CD14-positive monocyte (primary cell): Measurements from ENCODE around the gene PTPRN2. TPM values are rescaled to one million over a fixed set of nuclear protein-coding genes. Genes with fewer than 3 reads are reported as not detected.

Source experiments
- DNase-seq, 3 donors: peaks; one replicate each; pipeline ENCODE4 v3.0.0-alpha.2; 2011 to 2022
- H2AFZ ChIP-seq: 2 replicates; pipeline ENCODE4 v1.6.0; 2012; ENCODE audit warnings: mild to moderate bottlenecking, low read depth, low read length, inconsistent platforms; ENCODE audit not compliant: insufficient read depth, poor library complexity, severe bottlenecking
- H3K27ac ChIP-seq, 2 donors: 1 replicate in 1 of 2; 2 replicates in 1 of 2; pipeline ENCODE4 v1.5.1; 2012 to 2013; ENCODE audit warnings: low read length in 2 of 2, control low read depth in 1 of 2, inconsistent platforms in 1 of 2, low read depth in 1 of 2, mild to moderate bottlenecking in 1 of 2
- H3K27me3 ChIP-seq, 2 donors: one replicate each; pipeline versions ENCODE4 v1.6.0 to v1.6.1; 2011 to 2013; ENCODE audit warnings: low read length in 2 of 2; ENCODE audit not compliant: control insufficient read depth in 2 of 2, insufficient read depth in 2 of 2
- H3K36me3 ChIP-seq, 2 donors: replicated peaks in 1 of 2; 1 replicate in 1 of 2; 2 replicates in 1 of 2; pipeline versions ENCODE4 v1.5.1 to v1.6.1; 2012 to 2013; ENCODE audit warnings: low read length in 2 of 2, control low read depth in 1 of 2, inconsistent platforms in 1 of 2, mild to moderate bottlenecking in 1 of 2; ENCODE audit not compliant: insufficient read depth in 2 of 2, control insufficient read depth in 1 of 2
- H3K4me1 ChIP-seq, 2 donors: 1 replicate in 1 of 2; 2 replicates in 1 of 2; pipeline versions ENCODE4 v1.5.1 to v1.6.1; 2012 to 2013; ENCODE audit warnings: low read length in 2 of 2, control low read depth in 1 of 2, inconsistent platforms in 1 of 2, mild to moderate bottlenecking in 1 of 2, moderate library complexity in 1 of 2; ENCODE audit not compliant: insufficient read depth in 2 of 2, control insufficient read depth in 1 of 2
- H3K4me2 ChIP-seq: replicated peaks from 2 replicates; pipeline ENCODE3; 2012; ENCODE audit warnings: low read length, moderate library complexity, mild to moderate bottlenecking; ENCODE audit not compliant: poor library complexity, severe bottlenecking; ENCODE audit errors: extremely low read depth
- H3K4me3 ChIP-seq, 3 experiments: fragments of 200-600 bp in 1 of 3; sonication (generic) in 1 of 3; replicated peaks in 1 of 3; 1 replicate in 2 of 3; 2 replicates in 1 of 3; pipeline ENCODE4 v1.5.1; 2011 to 2013; ENCODE audit warnings: low read length in 3 of 3, mild to moderate bottlenecking in 3 of 3, control low read depth in 2 of 3, low read depth in 2 of 3, inconsistent platforms in 1 of 3, moderate library complexity in 1 of 3
- H3K79me2 ChIP-seq: 2 replicates; pipeline ENCODE4 v1.6.0; 2012; ENCODE audit warnings: mild to moderate bottlenecking, control low read depth, inconsistent platforms, low read length, moderate library complexity; ENCODE audit not compliant: insufficient read depth
- H3K9ac ChIP-seq: 2 replicates; pipeline ENCODE4 v1.6.0; 2017; ENCODE audit warnings: low read length, mild to moderate bottlenecking; ENCODE audit not compliant: insufficient read depth, poor library complexity, severe bottlenecking
- H3K9me3 ChIP-seq, 2 donors: replicated peaks in 1 of 2; 1 replicate in 1 of 2; 2 replicates in 1 of 2; pipeline versions ENCODE4 v1.5.1 to v1.6.1; 2012 to 2013; ENCODE audit warnings: low read length in 2 of 2, control low read depth in 1 of 2; ENCODE audit not compliant: control insufficient read depth in 1 of 2, insufficient read depth in 1 of 2
- H4K20me1 ChIP-seq: 2 replicates; pipeline ENCODE4 v1.6.0; 2012; ENCODE audit warnings: mild to moderate bottlenecking, low read length, control low read depth, moderate library complexity; ENCODE audit not compliant: insufficient read depth
- H3K27ac Mint-ChIP-seq, 7 donors: one replicate each; pipeline ENCODE4 v1.8.0; 2020; ENCODE audit warnings: mild to moderate bottlenecking in 7 of 7, mixed read lengths in 7 of 7, moderate library complexity in 6 of 7, inconsistent platforms in 2 of 7
- H3K27me3 Mint-ChIP-seq, 3 donors: one replicate each; pipeline ENCODE4 v1.8.0; 2021 to 2022; ENCODE audit warnings: low read depth in 3 of 3, mild to moderate bottlenecking in 3 of 3, mixed read lengths in 3 of 3, moderate library complexity in 3 of 3, inconsistent platforms in 1 of 3
- H3K36me3 Mint-ChIP-seq, 2 donors: one replicate each; pipeline ENCODE4 v1.8.0; 2020; ENCODE audit warnings: mixed read lengths in 2 of 2, inconsistent platforms in 1 of 2, mild to moderate bottlenecking in 1 of 2
- H3K4me1 Mint-ChIP-seq: one replicate; pipeline ENCODE4 v1.8.0; 2020; ENCODE audit warnings: mild to moderate bottlenecking, mixed read lengths
- H3K4me3 Mint-ChIP-seq, 2 donors: one replicate each; pipeline ENCODE4 v1.8.0; 2020; ENCODE audit warnings: mild to moderate bottlenecking in 2 of 2, mixed read lengths in 2 of 2, moderate library complexity in 1 of 2
- H3K9me3 Mint-ChIP-seq, 7 donors: one replicate each; pipeline ENCODE4 v1.8.0; 2020 to 2022; ENCODE audit warnings: mixed read lengths in 7 of 7, mild to moderate bottlenecking in 6 of 7, moderate library complexity in 6 of 7, inconsistent platforms in 2 of 7
- WGBS: methylation state at CpG from one replicate; pipeline ENCODE4 v1.1.5; 2013; ENCODE audit warnings: missing lambda C conversion rate; ENCODE audit not compliant: insufficient coverage; 5-methylcytosine and 5-hydroxymethylcytosine counted together
- intact Hi-C, 2 donors: fragments of 100-400 bp; cut with micrococcal nuclease; formaldehyde crosslinking; loops; one replicate each; pipeline versions ENCODE4 v1.15.0 to v1.15.1; 2023
- polyA plus RNA-seq, 3 donors: library from polyadenylated mRNA; depleted of rRNA in 1 of 3; unstranded in 2 of 3; stranded (reverse) in 1 of 3; fragments of 300-500 nt in 2 of 3; fragments of >200 nt in 1 of 3; fragmentation: Illumina TruSeq in 2 of 3; gene quantifications; 1 replicate in 2 of 3; 2 replicates in 1 of 3; pipeline ENCODE4 v1.2.3, GENCODE V29; 2012 to 2021
- TF ChIP-seq, protein P1 (sequence below): fragments of 200-600 bp; IDR thresholded peaks from one replicate; pipeline ENCODE4 v1.8.0; 2022; ENCODE audit warnings: antibody characterized with exemption, mild to moderate bottlenecking

Gene PTPRN2
- polyA plus RNA-seq, 3 donors, result 0.25 to 1.4 (median 0.97) TPM

DNA sequence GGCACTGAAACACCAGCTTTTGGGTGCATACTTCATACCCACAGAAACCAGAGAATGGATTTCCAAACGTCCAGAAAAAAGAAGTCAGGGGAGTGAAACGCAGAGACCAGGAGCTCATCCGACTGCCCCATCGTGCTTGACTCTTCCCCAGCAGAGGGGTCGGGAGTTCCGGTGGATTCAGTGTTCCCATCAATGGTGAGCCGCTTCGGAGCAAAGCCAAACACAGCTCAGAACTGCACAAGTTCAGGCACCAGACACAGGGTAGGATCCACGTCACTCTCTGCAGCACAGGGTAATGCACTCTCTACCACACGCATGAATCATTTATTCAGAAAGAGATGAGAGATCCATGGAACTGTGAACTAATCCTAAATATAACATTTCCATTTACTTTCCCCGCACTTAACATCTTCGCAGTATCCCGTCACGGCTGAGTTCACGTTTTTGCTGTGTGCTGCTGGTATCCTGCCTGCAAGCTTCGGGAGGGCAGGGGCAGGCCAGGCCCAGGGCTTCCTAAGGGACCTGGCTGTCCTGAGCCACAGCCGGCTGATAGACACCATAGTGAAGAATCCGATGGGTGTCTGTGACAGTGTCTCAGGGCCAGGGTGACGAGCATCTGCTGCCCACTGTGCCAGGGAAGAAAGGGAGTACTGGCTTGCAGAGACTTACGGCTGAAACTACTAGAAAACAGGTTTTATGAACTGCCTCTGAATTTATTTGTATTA, 545.3 kb downstream of the PTPRN2 start:
- Mint-ChIP-seq H3K9me3 (peaks cover 8 to 22% (median 13%) of the 10 kb centered on the region in 7 donors), H3K27ac (no peak overlapping the region), H3K4me3 (no peak overlapping the region), H3K4me1 (no peaks in the 10 kb centered on the region), H3K27me3 (peaks cover 0 to 3% (median 0%) of the 10 kb centered on the region in 3 donors), H3K36me3 (no peaks in the 10 kb centered on the region)
- no peaks in the 10 kb centered on the region for H3K4me1 ChIP-seq
- H3K27me3 ChIP-seq, result no peaks in the 10 kb centered on the region
- DNase-seq, result no peak
- H3K4me3 ChIP-seq, result no peak overlapping the region
- TF ChIP-seq, protein P1, sequence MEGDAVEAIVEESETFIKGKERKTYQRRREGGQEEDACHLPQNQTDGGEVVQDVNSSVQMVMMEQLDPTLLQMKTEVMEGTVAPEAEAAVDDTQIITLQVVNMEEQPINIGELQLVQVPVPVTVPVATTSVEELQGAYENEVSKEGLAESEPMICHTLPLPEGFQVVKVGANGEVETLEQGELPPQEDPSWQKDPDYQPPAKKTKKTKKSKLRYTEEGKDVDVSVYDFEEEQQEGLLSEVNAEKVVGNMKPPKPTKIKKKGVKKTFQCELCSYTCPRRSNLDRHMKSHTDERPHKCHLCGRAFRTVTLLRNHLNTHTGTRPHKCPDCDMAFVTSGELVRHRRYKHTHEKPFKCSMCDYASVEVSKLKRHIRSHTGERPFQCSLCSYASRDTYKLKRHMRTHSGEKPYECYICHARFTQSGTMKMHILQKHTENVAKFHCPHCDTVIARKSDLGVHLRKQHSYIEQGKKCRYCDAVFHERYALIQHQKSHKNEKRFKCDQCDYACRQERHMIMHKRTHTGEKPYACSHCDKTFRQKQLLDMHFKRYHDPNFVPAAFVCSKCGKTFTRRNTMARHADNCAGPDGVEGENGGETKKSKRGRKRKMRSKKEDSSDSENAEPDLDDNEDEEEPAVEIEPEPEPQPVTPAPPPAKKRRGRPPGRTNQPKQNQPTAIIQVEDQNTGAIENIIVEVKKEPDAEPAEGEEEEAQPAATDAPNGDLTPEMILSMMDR, result no peak
- H3K4me2 ChIP-seq, result no peak overlapping the region
- no peak overlapping the region for H3K9ac ChIP-seq
- H3K9me3 ChIP-seq, result peaks cover 3 to 10% of the 10 kb centered on the region in 2 donors
- H3K36me3 ChIP-seq, result no peaks in the 10 kb centered on the region
- H3K79me2 ChIP-seq, result no peaks in the 10 kb centered on the region
- no peaks in the 10 kb centered on the region for H4K20me1 ChIP-seq
- intact Hi-C loops, result no loop called here
- WGBS, result 89% methylated on average over 17 of the region's 20 CpGs
- H2AFZ ChIP-seq, result no peak overlapping the region
- no peak overlapping the region for H3K27ac ChIP-seq

DNA sequence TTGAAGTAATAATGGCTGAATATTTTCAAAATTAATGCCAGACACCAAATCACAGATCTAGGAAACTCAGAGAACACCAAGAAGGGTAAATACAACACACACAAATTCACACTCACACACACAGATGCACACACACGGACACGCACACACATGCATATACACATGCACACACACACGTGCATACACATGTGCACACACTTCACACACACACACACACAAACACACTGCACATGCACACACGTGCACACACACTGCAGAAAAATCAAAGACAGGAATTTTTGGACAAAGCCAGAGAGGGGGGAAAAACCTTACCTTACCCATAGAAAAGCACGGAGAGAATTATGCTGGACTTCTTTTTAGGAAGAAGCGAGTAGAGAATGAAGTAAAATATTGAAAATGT, 547.4 kb downstream of the PTPRN2 start:
- TF ChIP-seq, protein P1, result no peak
- peak overlapping the region in 1 of 7 donors; percentile 36 for H3K27ac Mint-ChIP-seq
- no peaks in the 10 kb centered on the region for H3K27me3 ChIP-seq
- no peaks in the 10 kb centered on the region for H3K4me1 ChIP-seq
- peaks cover 3 to 10% of the 10 kb centered on the region in 2 donors for H3K9me3 ChIP-seq
- H3K4me3 Mint-ChIP-seq, result no peak overlapping the region
- H3K27me3 Mint-ChIP-seq, result peaks cover 0 to 3% (median 0%) of the 10 kb centered on the region in 3 donors
- no peak for DNase-seq
- intact Hi-C loops, result no loop called here
- H3K36me3 ChIP-seq, result no peaks in the 10 kb centered on the region
- H3K4me1 Mint-ChIP-seq, result no peaks in the 10 kb centered on the region
- H3K79me2 ChIP-seq, result no peaks in the 10 kb centered on the region
- no peak overlapping the region for H3K4me3 ChIP-seq
- no peaks in the 10 kb centered on the region for H4K20me1 ChIP-seq
- H3K36me3 Mint-ChIP-seq, result no peaks in the 10 kb centered on the region
- H2AFZ ChIP-seq, result no peak overlapping the region
- H3K9me3 Mint-ChIP-seq, result peaks cover 8 to 28% (median 14%) of the 10 kb centered on the region in 7 donors
- 94% methylated on average over 2 of the region's 6 CpGs for WGBS
- no peak overlapping the region for H3K27ac ChIP-seq
- no peak overlapping the region for H3K4me2 ChIP-seq
- no peak overlapping the region for H3K9ac ChIP-seq
